Pons (tissue), 1 donor: Measurements from ENCODE around the gene CACNB3.

ENCODE experiments used
- DNase-seq: peaks from one replicate; pipeline ENCODE4 v3.0.0-alpha.2; 2016; ENCODE audit warnings: low spot score

The CACNB3 gene

DNA sequence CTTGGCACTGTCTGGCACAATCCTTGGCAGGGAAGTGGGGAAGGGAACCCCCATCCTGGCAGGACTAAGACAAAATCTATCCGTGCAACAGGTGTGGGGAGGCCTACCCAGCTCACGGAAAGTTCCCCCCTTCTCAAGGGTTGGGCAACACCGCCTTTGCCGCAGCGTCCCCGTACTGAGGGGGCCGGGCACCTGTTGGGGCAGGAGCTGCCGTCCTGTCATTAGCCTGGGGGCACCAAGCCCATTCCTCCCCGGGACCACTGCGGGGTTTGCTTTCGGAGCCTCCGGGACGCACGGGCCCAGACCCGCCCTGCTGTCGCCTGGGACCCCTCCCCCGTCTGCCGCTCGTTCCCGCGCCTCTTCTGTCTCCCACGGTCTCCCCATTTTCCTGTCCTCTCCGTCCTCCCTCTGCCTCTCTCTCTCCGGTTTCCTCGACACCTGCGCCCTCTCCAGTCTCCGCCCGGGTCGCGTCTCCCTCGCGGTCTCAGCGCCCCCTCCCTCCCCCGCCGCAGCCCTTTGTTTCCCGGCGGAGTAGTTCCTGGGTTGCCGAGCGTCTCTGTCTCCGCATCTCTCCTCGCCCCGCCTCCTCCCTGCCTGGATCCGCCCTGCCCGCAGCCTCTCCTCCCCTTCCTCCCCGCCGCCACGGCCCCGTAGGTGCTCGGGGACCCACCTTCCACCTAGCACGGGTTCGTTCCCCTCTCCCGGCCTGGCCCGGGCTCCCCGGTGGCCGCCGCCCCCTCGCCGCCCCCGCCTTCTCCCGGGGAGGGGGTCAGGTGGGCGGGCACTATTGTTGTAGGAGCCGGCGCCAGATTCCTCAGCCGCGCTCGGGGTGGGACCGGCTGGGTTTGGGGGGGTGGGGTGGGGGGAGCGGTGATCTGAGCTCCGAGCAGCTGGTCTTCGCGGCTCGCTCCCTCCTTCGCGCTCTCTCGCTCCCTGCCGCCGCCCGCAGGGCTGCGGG lies at the start of gene CACNB3:
Gene CACNB3, plus strand, starts transcription at position 624 of the 958 bp plus-strand sequence. CDS start 434 bp downstream, outside the sequence.
- no peak for DNase-seq

DNA sequence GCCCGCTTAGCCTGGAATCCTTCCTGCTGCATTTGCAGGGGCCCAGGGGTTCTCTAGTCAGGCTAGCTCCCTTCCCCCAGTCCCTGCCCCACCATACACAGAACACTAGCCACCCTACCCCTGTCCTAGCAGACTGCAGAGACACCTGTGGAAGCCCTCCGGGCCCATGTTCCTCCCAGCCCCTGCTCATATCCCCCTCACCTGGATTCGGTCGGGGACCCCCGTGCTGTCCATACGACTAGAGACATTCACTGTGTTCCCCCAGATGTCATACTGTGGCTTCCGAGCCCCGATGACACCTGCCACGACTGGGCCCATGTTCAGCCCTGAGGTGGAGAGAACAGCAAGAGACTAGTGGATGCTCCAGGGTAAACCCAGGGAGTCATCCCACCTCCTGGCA lies 49.6 kb upstream of the CACNB3 start:
- DNase-seq = no peak

DNA sequence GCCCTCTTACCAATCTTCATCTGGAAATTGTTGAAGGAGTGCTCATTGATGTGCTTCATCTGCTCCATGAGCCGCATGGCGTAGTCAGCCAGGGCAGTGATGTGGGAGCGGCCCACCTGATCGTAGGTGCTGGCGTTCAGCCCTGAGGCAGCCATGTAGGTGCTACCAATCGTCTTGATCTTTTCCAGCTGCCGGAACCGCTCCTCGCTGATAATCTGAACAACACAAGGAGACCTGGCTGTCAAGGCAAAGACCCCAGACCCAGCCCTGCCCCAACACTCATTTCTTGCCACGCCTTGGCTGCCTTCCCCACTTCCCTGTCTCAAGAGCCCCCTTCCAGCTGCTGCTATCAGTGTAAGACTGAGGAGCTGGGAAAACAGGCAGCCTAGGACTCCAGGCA lies 47.5 kb upstream of the CACNB3 start:
- no peak for DNase-seq

DNA sequence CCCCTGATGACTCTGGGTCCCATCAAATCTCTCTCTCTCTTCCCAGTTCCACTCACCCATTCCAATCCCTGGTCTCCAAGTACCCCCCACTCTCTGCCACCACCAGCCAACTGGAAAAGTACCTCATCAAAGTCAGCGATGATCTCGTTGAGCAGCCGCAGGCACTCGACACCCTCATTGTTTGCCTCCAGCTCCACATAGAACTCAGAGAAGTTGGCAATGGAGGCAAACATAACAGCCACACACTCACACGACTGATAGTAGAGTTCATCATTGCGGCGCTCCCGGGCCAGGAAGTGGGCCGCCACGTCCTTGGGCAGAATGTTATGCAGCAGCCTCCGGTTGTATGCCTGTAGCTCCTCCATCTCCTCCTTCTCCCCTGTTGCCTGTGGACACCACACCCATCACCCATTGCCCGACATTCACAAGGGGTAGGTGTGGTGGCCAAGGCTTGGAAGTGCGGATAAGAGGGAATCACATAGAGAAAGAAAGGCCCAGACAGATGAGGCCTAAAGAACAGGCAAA lies 46.6 kb upstream of the CACNB3 start:
- no peak for DNase-seq

- DNase-seq = no peak
Observed at GRCh38 chr12:48773686-48774085, 44.6 kb upstream of the CACNB3 start.

DNA sequence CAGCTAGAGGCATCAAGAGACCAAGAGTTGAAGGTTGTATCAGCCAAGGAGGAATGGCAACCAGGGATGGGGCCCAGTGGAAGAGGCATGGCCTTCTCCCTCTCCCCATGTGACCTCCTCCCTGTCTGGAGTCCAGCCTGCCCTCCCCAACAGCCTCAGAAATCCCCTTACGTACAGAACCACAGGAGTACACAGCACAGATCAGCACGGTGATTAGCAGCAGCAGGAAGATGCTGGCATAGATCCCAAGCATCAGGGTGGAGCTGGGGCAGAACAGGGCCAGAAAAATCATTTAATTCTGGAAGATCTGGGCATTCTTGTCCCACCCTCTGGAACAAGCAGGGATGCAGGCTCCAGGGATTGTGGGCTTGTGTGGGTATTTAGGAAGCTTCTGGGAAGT lies 43.8 kb upstream of the CACNB3 start:
- DNase-seq = no peak

- no peak for DNase-seq
Observed at GRCh38 chr12:48775299-48775698, 43.0 kb upstream of the CACNB3 start.

- no peak for DNase-seq
Observed at GRCh38 chr12:48775991-48776649, 42.2 kb upstream of the CACNB3 start.

DNA sequence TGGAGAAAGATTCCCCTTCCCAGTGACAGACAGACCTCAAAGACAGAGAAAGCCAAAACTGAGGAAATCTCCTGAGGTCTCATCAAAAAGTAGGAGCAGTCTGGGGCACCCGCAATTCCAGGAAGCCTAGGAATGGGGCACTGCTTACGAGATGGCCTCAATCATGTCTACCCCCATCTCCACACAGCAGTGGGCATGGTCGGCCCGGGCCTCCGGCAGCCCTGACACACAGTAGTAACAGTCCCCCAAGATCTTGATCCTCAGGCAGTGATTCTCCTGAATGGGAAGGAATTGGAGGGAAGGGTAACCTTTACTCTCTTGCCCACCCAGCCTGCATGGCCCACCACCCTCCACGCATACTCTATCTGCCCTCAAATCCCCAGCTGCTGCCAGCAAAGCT lies 41.3 kb upstream of the CACNB3 start:
- DNase-seq = no peak

GRCh38 chr12:48777501-48778400 lies 40.5 kb upstream of the CACNB3 start:
- no peak for DNase-seq

GRCh38 chr12:48779869-48780268 lies 38.4 kb upstream of the CACNB3 start:
- peak; percentile 24 for DNase-seq

GRCh38 chr12:48780381-48781025 lies 37.8 kb upstream of the CACNB3 start:
- DNase-seq = no peak

DNA sequence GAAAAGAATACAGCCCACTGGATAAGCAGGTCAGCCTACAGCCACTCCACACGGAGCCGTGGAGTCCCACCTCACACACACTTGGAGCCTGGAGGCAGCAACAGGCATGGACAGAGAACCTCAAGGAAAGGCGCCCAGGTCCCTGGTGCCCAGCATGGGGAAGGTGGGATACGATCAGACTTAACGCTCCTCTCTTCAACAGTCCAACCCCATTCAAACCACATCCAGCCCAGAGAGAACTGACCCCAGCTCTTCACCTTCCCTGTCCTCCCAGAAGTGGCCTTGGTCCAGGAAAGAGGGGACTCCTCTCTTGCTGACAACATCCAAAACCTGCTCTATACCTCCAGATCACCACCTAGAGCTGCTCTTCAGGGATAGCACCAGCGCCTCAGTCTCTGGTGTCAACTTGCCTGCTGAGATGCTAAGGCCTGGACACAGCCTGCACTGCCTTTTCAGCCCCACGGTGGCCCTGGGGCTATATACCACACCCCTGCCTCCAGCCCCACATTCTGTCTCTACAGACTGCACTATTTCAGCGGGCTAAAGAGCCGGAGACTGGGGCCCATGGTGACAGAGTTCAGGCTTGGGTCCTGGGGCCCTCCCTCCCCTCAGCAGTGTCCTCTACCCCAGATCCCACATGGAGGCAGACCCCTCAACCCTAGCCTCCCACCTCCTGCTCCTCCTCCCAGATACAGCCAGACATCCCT lies 36.4 kb upstream of the CACNB3 start:
- DNase-seq = no peak

GRCh38 chr12:48782457-48783395 lies 35.6 kb upstream of the CACNB3 start:
- no peak for DNase-seq

DNA sequence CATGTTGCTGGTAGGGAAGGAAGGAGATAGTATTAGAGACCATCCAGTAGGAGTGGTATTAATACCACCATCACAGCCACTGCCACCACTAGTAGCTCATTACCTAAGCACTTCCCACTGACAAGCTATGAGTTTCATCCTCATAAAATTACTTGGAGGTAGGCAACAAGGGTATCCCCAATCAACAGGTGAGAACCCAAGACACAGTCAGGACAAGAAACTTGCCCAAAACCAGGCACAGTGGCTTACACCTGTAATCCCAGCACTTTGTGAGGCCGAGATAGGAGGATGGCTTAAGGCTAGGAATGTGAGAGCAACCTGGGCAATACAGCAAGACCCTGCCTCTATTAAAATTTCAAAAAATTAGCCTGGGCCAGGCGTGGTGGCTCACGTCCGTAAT lies 34.9 kb upstream of the CACNB3 start:
- DNase-seq = no peak

DNA sequence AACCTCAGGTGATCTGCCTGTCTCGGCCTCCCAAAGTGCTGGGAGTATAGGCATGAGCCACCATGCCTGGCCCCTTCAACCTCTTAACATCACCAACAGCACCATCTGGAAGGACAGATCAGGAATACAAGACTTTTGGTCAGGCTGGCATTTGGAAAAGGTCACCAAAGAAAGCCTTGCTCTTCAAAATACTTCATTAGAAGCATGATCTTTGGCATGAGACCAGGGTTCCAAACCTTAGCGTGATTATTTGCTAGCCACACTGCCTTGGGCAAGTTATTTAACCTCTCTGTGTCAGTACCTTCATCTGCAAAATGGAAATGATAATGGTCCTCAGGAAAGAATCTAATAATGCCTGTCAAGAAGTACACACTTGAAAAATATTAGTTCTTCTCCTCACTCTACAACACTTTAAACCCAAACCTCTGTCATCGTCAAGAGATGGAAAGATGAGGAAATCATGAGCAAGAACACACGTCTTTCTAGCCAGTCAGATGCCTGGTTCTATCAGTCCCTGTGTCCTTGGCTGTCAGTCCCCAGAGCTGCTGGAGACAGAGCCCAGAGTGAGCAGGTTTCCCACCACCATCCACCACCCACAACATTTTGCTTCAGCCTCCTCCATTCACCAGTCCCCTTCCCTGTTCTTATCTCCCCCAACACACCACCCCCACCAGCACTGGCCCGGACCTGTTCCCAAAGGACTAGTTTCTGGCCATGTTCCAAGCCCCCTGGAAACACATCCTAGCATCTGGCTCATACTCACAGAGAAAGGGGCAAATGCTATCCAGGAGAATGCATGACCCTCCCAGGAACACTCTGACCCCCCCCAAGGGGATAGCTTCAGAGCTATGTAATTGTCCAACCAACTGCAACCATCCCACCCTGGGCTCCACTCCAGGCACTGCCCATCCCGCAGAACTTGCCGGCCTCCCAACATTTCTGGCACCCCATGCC lies 31.4 kb upstream of the CACNB3 start:
- DNase-seq = no peak

GRCh38 chr12:48787791-48788523 lies 30.3 kb upstream of the CACNB3 start:
- no peak for DNase-seq

DNA sequence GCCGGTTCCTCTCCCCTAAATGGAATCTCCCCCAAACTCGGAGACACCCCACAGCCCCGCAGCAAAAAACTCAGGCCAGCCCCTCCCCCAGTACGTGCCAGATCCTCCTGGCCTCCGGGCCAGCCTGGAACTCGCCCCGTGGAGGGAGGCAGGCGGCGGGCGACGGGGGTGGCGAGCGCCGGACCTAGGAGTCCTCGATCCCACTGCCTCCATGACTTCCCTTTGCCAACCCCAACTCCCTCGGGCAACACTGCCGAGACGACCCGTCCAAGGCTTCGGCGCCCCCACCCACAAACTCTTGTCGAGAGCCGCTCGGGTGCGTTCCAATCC lies 29.8 kb upstream of the CACNB3 start:
- DNase-seq = no peak
